ENCODE results near the gene DENND1A. TPM values are rescaled to one million over a fixed set of nuclear protein-coding genes. Genes with fewer than 3 reads are reported as not detected.

Gene DENND1A
- total RNA-seq, 1 experiment from 2014 or later = 29.7 TPM

- H3K27ac ChIP-seq (ENCODE audit: low read length) = no peak overlapping the region
- TF ChIP-seq EZH2phosphoT487 (IDR thresholded peaks at IDR 0.05; ENCODE audit: borderline replicate concordance, low read length) (no peak), CTCF (conservative IDR thresholded peaks at IDR 0.05; ENCODE audit: low read depth, low read length) (no peak), EZH2 (IDR thresholded peaks at IDR 0.05; ENCODE audit: low read length, unreplicated experiment) (no peak)
- H3K4me1 ChIP-seq (ENCODE audit: insufficient read depth, low read length) = no peaks in the 10 kb centered on the region; the same call in 1 of the 2 replicates
- BruUV-seq (replicated peaks) = no TSS peak
- no peaks in the 10 kb centered on the region for H3K79me2 ChIP-seq (ENCODE audit: low read length)
- H3K27me3 ChIP-seq (ENCODE audit: low read length) = no peaks in the 10 kb centered on the region
- H3K9me2 ChIP-seq (replicated peaks; ENCODE audit: low read length) = no peaks in the 10 kb centered on the region
- no peaks in the 10 kb centered on the region for H3K36me3 ChIP-seq (ENCODE audit: low read depth, low read length)
- no peaks in the 10 kb centered on the region for H3F3A ChIP-seq (ENCODE audit: low read length, unreplicated experiment)
- ATAC-seq = no peak
- POLR2A ChIA-PET (ENCODE audit: unreplicated experiment) = interaction anchor here (0.5 kb wide), 1 partner anchor 1897 kb away, joined by 5 read pairs; no protein-coding TSS in a partner anchor
- DNase-seq = no peak
- intact Hi-C loops (cut with micrococcal nuclease) = no loop called here
- H2AFZ ChIP-seq (ENCODE audit: low read length) = no peak overlapping the region
- H3K4me3 ChIP-seq (ENCODE audit: low read length) = no peak overlapping the region
- no peak overlapping the region for H3K4me2 ChIP-seq (ENCODE audit: low read length)
- no peak overlapping the region for H3K9ac ChIP-seq (ENCODE audit: low read length)
- H4K20me1 ChIP-seq (ENCODE audit: low read length) = no peaks in the 10 kb centered on the region
- CTCF ChIA-PET = no interaction called here
- H3K9me3 ChIP-seq (ENCODE audit: low read length) = no peaks in the 10 kb centered on the region
These were observed 585.6 kb downstream of the DENND1A start for GRCh38 chr9:123344192-123344949.

DNA sequence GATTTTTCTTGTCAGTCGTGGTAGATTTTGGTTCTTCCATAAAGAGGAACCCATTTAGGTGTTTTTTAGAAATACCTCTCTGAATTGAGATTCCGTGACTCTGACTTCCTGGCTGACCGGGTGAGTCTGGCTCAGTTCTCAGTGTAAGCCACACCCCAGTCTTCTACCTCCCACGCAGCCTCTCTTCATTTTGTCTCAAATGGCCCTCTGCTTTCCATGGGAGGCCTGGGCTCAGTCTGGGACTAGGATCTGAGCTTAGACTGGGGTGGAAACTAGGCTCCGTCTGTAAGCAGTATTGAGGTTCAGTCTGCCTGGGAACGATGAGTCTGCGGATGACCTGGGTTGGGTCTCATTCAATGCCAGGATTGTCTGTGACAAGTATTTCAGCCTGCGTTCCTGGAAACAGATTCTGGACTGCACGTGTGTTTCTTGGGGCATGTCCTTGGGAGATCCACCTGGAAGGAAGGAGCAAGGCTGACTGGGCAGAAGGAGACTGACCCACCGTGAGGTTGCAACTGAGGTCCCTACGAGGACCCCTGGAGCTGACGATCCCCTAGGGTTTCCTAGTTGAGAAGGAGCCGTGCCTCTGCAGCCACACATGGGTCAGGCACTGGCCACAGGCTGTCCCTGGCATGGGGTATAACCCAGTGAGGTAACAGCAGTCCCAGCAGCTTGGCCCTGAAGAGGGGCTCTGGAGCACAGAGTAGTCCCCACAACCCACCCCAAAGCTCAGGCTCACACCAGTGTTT is 586.3 kb downstream of the DENND1A start:
- no TSS peak for BruUV-seq (replicated peaks)
- no peaks in the 10 kb centered on the region for H3K79me2 ChIP-seq (ENCODE audit: low read length)
- ChIA-PET CTCF (no interaction called here), POLR2A (ENCODE audit: unreplicated experiment) (interaction anchor here (0.5 kb wide), 1 partner anchor 1898 kb away, joined by 5 read pairs; no protein-coding TSS in a partner anchor)
- H4K20me1 ChIP-seq (ENCODE audit: low read length) = no peaks in the 10 kb centered on the region
- H3K9me2 ChIP-seq (replicated peaks; ENCODE audit: low read length) = no peaks in the 10 kb centered on the region
- H3K9ac ChIP-seq (ENCODE audit: low read length) = no peak overlapping the region
- no peaks in the 10 kb centered on the region for H3F3A ChIP-seq (ENCODE audit: low read length, unreplicated experiment)
- TF ChIP-seq CTCF (conservative IDR thresholded peaks at IDR 0.05; ENCODE audit: low read depth, low read length) (no peak), EZH2phosphoT487 (IDR thresholded peaks at IDR 0.05; ENCODE audit: borderline replicate concordance, low read length) (no peak), EZH2 (IDR thresholded peaks at IDR 0.05; ENCODE audit: low read length, unreplicated experiment) (no peak)
- intact Hi-C loops (cut with micrococcal nuclease) = no loop called here
- ATAC-seq (no peak), DNase-seq (no peak)
- H3K4me1 ChIP-seq (ENCODE audit: insufficient read depth, low read length) = no peaks in the 10 kb centered on the region; the same call in 1 of the 2 replicates
- H3K27me3 ChIP-seq (ENCODE audit: low read length) = no peaks in the 10 kb centered on the region
- H3K4me3 ChIP-seq (ENCODE audit: low read length) = no peak overlapping the region
- H3K36me3 ChIP-seq (ENCODE audit: low read depth, low read length) = no peaks in the 10 kb centered on the region
- H2AFZ ChIP-seq (ENCODE audit: low read length) = no peak overlapping the region
- H3K27ac ChIP-seq (ENCODE audit: low read length) = no peak overlapping the region
- no peak overlapping the region for H3K4me2 ChIP-seq (ENCODE audit: low read length)
- no peaks in the 10 kb centered on the region for H3K9me3 ChIP-seq (ENCODE audit: low read length)

Data from PC-3 (cell line).